GM12875 (cell line): Measurements from ENCODE around the gene MRE11.

Experiments used
- H3K4me3 ChIP-seq: one replicate; pipeline ENCODE4 v1.5.1; 2011; ENCODE audit warnings: low read depth, low read length, control low read depth
- CTCF ChIP-seq: IDR thresholded peaks from 2 replicates; pipeline ENCODE4 v1.5.1; 2011; ENCODE audit warnings: low read depth, mild to moderate bottlenecking, control low read depth, inconsistent platforms, low read length, moderate library complexity, borderline replicate concordance; ENCODE audit not compliant: insufficient read depth

The MRE11 gene

GRCh38 chr11:94532211-94532610 is 38.6 kb upstream of the MRE11 start:
- H3K4me3 ChIP-seq: no peak overlapping the region
- no peak for TF ChIP-seq CTCF

GRCh38 chr11:94528551-94528950 is 34.9 kb upstream of the MRE11 start:
- no peak for TF ChIP-seq CTCF
- no peak overlapping the region for H3K4me3 ChIP-seq

GRCh38 chr11:94526645-94527438 is 33.2 kb upstream of the MRE11 start:
- no peak for TF ChIP-seq CTCF
- no peak overlapping the region for H3K4me3 ChIP-seq

GRCh38 chr11:94525546-94526324 is 32.1 kb upstream of the MRE11 start:
- no peak overlapping the region for H3K4me3 ChIP-seq

GRCh38 chr11:94524341-94524740 is 30.7 kb upstream of the MRE11 start:
- H3K4me3 ChIP-seq: no peak overlapping the region
- no peak for TF ChIP-seq CTCF

More at GRCh38 chr11:94525546-94526324, 32.1 kb upstream of the MRE11 start:
- no peak for TF ChIP-seq CTCF

GRCh38 chr11:94521684-94522083 is 28.0 kb upstream of the MRE11 start:
- no peak overlapping the region for H3K4me3 ChIP-seq
- peak; percentile 58 for TF ChIP-seq CTCF

- H3K4me3 ChIP-seq: no peak overlapping the region
- peak; percentile 17; the same call in 1 of the 2 replicates for TF ChIP-seq CTCF
Observed at GRCh38 chr11:94519478-94520084, 25.9 kb upstream of the MRE11 start.
